C4-2B (cell line): ENCODE measurements around the gene RNPC3.

Experiments
- H3K27ac ChIP-seq: fragments of 450-650 bp; 2 replicates; pipeline ENCODE4 v1.5.1; 2017
- CTCF ChIP-seq: fragments of 450-650 bp; conservative IDR thresholded peaks from 2 replicates; pipeline ENCODE4 v1.5.1; 2017; ENCODE audit warnings: mild to moderate bottlenecking
- ZFX ChIP-seq: fragments of 450-650 bp; IDR thresholded peaks from 2 replicates; pipeline ENCODE4 v1.6.1; 2017

The RNPC3 gene

GRCh38 chr1:103525607-103526507, at the start of gene RNPC3:
Gene RNPC3, plus strand, starts transcription at chr1:103525699. Its CDS starts 372 bp downstream, at chr1:103526071.
- no peak for TF ChIP-seq ZFX
- TF ChIP-seq CTCF = no peak
- peak within 1 kb of the TSS; percentile 85 for H3K27ac ChIP-seq

- no peak for TF ChIP-seq CTCF
- TF ChIP-seq ZFX = no peak
These were observed 48.4 kb upstream of the RNPC3 start for GRCh38 chr1:103477101-103477500.

GRCh38 chr1:103489935-103490334, 35.6 kb upstream of the RNPC3 start:
- H3K27ac ChIP-seq = no peak overlapping the region
- no peak for TF ChIP-seq ZFX
- TF ChIP-seq CTCF = no peak

More at GRCh38 chr1:103477101-103477500, 48.4 kb upstream of the RNPC3 start:
- no peak overlapping the region for H3K27ac ChIP-seq

GRCh38 chr1:103492003-103492625, 33.4 kb upstream of the RNPC3 start:
- no peak overlapping the region for H3K27ac ChIP-seq
- TF ChIP-seq ZFX (no peak), CTCF (no peak)

- no peak overlapping the region for H3K27ac ChIP-seq
- TF ChIP-seq ZFX (no peak), CTCF (no peak)
These were observed 29.4 kb upstream of the RNPC3 start for GRCh38 chr1:103496014-103496635.

- no peak overlapping the region for H3K27ac ChIP-seq
- no peak for TF ChIP-seq CTCF
- TF ChIP-seq ZFX = no peak
These were observed 28.1 kb upstream of the RNPC3 start for GRCh38 chr1:103497404-103497803.

- TF ChIP-seq ZFX (no peak), CTCF (no peak)
- no peak overlapping the region for H3K27ac ChIP-seq
These were observed 16.2 kb upstream of the RNPC3 start for GRCh38 chr1:103509250-103509649.
